ACHN (cell line): ENCODE measurements around the gene RASSF7.

Source experiments
- DNase-seq: peaks from one replicate; pipeline ENCODE4 v3.0.0-alpha.2; 2015
- in situ Hi-C: cut with HindIII; loops from 2 replicates; pipeline ENCODE4 v1.10.0; 2017; ENCODE audit warnings: low sequenced_read_pairs, low pct_ligation_motif_present, low pct_unique_long_range_greater_than_20kb

The RASSF7 gene

DNA sequence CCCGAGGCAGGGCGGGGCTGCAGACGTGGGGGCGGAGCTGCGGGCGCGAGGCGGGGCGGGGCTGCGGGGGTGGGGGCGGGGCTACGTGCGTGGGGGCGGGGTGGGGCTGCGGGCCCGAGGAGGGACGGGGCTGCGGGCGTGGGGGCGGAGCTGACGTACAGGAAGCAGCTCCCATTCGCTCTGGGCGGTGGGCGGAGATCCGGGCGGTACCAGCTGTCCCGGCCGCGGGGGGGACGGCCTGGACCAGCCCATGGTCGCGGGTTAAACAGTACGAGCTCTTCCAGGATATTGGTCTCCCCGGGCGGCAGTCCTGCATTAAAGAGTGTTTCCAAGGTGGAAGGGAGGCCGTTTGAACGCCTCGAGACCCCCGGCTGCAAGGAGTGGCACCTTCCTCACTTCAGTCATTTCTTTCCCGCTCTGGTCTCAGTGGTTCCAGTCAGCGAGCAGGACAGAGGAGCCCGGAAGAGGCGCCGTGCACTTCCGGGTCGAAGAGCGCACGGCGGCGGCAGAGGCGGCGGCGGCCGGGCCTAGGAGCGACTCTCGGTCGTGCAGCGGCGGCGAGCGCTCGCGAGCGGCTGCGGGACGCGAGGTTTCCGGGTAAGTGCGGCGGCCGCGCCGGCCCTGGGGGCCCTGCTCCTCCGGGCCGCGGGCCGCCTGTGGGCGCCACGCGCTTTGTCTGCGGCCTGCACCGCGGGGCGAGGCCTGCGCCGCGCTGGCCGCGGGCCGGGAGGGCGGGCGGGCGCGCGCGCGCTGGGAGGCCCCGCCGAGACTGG is 15.4 kb downstream of the RASSF7 start, which contains the start of gene PHRF1:
PHRF1 (plus strand) TSS at position 475 of the 773 bp plus-strand sequence. CDS start 5,043 bp downstream, outside the sequence.
- in situ Hi-C loops: no loop called here

GRCh38 chr11:576811-577610 is 16.2 kb downstream of the RASSF7 start:
- DNase-seq: no peak
- in situ Hi-C loops: no loop called here

More for the DNA sequence above, 15.4 kb downstream of the RASSF7 start, which contains the start of gene PHRF1:
- peak; percentile 87 for DNase-seq

DNA sequence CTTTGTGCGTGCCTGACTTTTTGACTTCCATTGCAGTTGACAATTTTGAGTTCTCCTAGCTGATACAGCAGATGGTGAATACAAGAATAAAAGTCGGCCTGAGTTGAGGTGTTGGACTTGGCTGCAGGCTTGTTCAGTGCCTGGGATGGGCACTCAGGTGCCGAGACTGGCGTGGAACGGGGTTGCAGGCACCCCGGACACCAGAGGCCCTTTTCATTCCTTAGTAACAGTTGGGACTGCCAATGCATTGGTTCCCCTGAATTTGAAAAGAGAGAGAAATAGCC is 16.8 kb downstream of the RASSF7 start:
- DNase-seq: no peak
- in situ Hi-C loops: no loop called here

DNA sequence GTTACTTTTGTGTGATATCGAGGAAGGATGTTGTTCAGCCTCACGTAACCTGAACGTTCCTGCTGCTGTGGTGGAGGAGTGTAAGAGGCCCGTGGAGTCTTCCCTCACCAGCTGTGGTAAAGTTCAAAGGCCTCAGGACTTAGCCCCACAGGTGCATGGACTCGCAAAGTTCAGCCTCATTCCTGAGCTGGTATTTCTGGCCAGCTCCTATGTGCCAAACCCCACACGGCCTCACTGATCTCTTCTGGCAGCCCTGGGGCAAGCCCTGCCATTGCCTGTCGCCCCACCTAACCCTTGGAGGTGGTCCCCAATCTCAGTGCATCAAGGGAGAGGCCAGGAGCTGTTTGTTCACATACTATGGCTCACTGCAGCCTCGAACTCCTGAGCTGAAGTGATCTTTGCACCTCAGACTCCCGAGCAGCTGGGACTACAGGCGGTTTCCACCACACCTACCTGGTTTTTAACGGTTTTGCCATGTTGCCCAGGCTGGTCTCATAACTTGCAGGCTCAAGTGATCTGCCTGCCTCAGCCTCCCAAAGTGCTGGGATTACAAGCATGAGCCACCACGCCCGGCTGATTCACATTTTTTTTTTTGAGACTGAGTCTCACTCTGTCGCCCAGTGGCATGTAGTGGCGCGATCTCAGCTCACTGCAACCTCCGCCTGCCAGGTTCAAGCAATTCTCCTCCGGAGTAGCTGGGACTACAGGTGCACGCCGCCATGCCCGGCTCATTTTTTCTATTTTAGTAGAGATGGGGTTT is 17.7 kb downstream of the RASSF7 start:
- in situ Hi-C loops: no loop called here
- peak; percentile 44 for DNase-seq

DNA sequence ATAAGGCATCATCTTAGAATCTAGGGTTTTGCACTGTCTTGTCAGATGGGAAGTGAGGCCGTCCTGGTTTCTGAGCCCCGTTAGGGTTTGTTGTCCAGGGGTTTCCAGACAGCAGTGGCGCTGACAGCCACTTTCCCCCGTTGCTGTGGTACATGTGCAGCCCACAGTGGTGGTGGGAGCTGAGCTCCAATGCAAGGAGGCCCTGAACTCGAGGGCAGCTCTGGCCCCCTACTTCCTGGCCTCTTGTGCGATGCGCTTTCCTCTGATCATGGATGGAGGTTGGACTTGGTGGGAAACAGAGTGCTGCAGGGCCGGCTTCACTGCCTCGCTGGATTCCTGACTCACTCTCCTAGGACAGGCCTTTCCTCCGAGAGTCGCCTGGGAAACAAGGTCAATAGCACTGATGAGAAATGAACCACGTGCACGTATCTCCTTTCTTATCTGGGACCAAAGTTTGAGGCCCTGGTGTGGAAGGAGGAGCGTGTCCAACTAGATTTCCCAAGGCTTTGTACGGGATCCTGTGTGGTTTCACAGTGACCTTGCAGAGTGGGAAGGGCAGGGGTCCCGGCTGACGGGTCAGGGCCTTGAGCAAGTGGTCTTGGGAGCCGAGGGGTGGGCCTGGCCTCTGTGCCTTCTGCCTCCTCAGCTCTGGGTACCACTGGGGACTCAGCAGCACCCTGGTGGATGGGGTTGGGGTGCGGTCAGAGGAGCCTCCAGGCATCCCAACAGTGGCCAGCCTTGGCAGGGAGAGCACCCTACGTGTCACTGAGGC is 19.2 kb downstream of the RASSF7 start:
- in situ Hi-C loops: no loop called here
- DNase-seq: no peak

DNA sequence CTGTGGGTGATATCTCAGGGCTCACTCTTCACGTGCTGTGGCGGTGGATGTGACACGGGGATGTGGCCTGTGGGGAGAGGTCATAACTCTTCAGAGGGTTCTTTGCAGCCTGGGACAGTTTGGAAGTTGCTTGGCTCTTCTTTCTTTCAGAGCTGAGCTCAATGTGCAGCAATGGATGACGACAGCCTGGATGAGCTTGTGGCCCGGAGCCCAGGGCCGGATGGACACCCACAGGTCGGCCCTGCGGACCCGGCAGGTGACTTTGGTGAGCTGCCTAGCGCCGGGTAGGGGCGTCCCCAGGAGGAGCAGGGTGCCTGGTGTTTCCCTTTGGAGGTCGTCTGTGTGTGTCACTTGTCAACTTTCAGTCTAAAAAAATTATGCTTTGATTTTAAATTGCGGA is 20.6 kb downstream of the RASSF7 start:
- in situ Hi-C loops: no loop called here

GRCh38 chr11:581752-582151 is 21.0 kb downstream of the RASSF7 start:
- in situ Hi-C loops: no loop called here
- no peak for DNase-seq

More for the DNA sequence above, 20.6 kb downstream of the RASSF7 start:
- no peak for DNase-seq

- in situ Hi-C loops: no loop called here
Observed at GRCh38 chr11:584287-584686, 23.5 kb downstream of the RASSF7 start.

DNA sequence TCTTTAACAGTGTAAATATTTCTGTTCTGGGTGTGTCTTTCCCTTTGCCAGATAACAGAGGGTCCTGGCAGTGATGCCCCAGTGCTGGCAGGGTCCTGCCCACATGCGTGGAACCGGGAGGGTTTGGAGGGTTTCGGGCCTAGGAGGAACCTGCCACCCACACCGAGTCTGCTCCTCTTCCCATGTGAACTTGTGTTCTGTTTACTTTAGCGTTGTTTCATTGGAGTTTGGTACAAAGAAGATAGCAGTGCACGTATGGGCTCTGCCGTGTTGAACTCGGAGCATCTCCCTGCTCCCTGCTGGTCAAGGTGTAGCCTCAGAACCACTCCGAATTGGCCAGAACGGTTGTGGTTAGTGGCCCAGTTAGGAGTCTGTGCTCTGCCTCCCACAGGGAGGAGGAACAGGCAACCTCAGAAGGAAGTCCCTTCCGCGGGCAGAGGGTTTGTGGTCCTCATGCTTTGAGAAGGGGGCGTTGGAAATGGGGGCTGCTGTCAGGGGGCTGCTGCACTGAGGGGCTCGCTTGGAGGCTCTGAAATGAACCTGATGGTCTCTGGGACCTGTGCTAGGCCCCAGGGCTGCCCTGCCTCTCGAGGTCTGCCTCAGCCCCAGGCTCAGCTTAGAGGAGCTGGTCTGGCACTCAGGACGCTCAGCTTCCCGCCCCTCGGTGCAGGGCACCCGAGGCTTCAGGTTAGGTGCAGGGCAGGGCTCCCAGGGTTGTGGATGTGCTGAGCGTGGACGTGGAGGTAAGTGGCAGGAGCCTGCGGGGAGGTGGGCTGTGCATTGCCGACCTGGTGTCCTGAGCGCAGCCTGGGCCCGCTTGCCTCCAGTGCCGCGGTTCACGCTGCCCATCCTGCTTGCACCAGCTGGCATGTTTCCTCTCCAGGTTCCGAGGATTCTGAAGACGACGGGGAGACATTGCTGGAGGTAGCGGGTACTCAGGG is 25.9 kb downstream of the RASSF7 start:
- in situ Hi-C loops: no loop called here
- no peak for DNase-seq

More at GRCh38 chr11:584287-584686, 23.5 kb downstream of the RASSF7 start:
- DNase-seq: no peak

- in situ Hi-C loops: no loop called here
Observed at GRCh38 chr11:587546-587945, 26.8 kb downstream of the RASSF7 start.

DNA sequence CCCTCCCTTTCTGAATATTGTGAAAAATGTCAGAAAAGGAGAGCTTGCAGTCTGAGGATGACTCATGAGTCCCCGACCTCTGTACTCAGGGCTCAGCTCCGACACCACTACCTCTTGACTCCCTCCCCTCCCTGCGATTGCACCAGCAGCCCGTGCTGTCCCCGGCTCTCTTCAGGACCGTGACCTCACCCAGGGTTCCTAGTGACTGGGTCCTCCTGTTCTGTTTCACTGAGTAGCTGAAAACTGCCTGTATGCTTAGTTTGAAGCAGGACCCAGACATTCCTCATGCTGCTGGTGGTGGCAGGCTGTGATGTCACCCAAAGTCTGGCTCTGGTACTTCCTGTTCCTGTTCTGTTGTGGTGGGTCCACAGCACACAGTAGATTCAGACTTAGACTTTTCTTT is 27.2 kb downstream of the RASSF7 start:
- in situ Hi-C loops: no loop called here
- DNase-seq: peak; percentile 63

More at GRCh38 chr11:587546-587945, 26.8 kb downstream of the RASSF7 start:
- DNase-seq: no peak

GRCh38 chr11:589798-590197 is 29.0 kb downstream of the RASSF7 start:
- DNase-seq: no peak
- in situ Hi-C loops: no loop called here

- no peak for DNase-seq
- in situ Hi-C loops: no loop called here
Observed at GRCh38 chr11:590997-591396, 30.2 kb downstream of the RASSF7 start.

DNA sequence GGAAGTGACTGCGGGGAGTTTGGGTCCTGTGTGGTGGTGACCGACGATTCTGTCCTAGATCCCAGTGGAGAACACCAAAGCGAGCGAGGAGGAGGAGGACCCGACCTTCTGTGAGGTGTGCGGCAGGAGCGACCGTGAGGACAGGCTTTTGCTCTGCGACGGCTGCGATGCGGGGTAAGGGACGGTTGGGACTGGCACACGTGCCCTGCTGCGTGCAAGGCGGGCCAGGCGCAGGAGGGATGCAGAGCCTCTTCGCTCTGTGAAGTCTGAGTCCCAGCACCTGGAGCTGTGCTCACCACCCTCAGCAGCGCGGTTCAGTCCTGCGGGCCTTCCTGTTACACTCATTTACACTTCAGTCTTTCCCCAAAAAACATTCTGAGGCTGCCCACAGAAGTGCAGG is 31.7 kb downstream of the RASSF7 start:
- DNase-seq: no peak
- in situ Hi-C loops: no loop called here

- in situ Hi-C loops: no loop called here
- DNase-seq: no peak
Observed at GRCh38 chr11:592918-593317, 32.1 kb downstream of the RASSF7 start.

GRCh38 chr11:593347-593746 is 32.6 kb downstream of the RASSF7 start:
- DNase-seq: no peak
- in situ Hi-C loops: no loop called here

GRCh38 chr11:595400-595799 is 34.6 kb downstream of the RASSF7 start:
- DNase-seq: no peak
- in situ Hi-C loops: no loop called here
